PC-9 (cell line): Measurements from ENCODE around the gene KRTAP10-12. TPM values are rescaled to one million over a fixed set of nuclear protein-coding genes. Genes with fewer than 3 reads are reported as not detected.

Experiments used
- BruUV-seq: library from RNA; stranded (reverse); fragments of 400-500 nt; replicated peaks from 2 replicates; lab custom pipeline; 2021; lab: Mats Ljungman, UMichigan
- CTCF ChIA-PET: fragments of 300-600 bp; sonication (Branson Sonifier 250); formaldehyde crosslinking; loops from one replicate; lab custom pipeline; 2022; ENCODE audit warnings: antibody characterized with exemption; lab: Charles Lee
- POLR2A ChIA-PET: fragments of 300-600 bp; sonication (Branson Sonifier 250); formaldehyde crosslinking; loops from one replicate; lab custom pipeline; 2022; ENCODE audit warnings: antibody characterized with exemption; ENCODE audit not compliant: unreplicated experiment; lab: Charles Lee
- DNase-seq, 2 experiments: peaks; one replicate each; pipeline versions ENCODE4 v3.0.0 to v3.0.0-alpha.2; 2015 to 2022; ENCODE audit warnings: mixed read lengths in 1 of 2
- H2AFZ ChIP-seq: fragments of 200-600 bp; sonication (generic); 2 replicates; pipeline ENCODE4 v1.8.1; 2017; ENCODE audit warnings: antibody characterized with exemption
- H3F3A ChIP-seq: fragments of 200-600 bp; sonication (generic); 2 replicates; pipeline ENCODE4 v1.8.1; 2017; ENCODE audit warnings: antibody characterized with exemption, mild to moderate bottlenecking, low read depth; ENCODE audit not compliant: insufficient read depth
- H3K27ac ChIP-seq: fragments of 200-600 bp; sonication (generic); 2 replicates; pipeline ENCODE4 v1.6.1; 2016; ENCODE audit warnings: mixed run types
- H3K27me3 ChIP-seq: fragments of 200-600 bp; sonication (generic); 2 replicates; pipeline ENCODE4 v1.6.1; 2016; ENCODE audit warnings: low read depth, mixed run types; ENCODE audit not compliant: insufficient read depth
- H3K36me3 ChIP-seq: fragments of 200-600 bp; sonication (generic); 2 replicates; pipeline ENCODE4 v1.6.1; 2016; ENCODE audit warnings: low read depth, mixed run types
- H3K4me1 ChIP-seq: fragments of 200-600 bp; sonication (generic); replicated peaks from 2 replicates; pipeline ENCODE4 v1.6.1; 2016; ENCODE audit warnings: mixed run types; ENCODE audit not compliant: insufficient read depth
- H3K4me2 ChIP-seq: fragments of 200-600 bp; sonication (generic); 2 replicates; pipeline ENCODE4 v1.6.1; 2017; ENCODE audit warnings: mixed run types
- H3K4me3 ChIP-seq: fragments of 200-600 bp; sonication (generic); 2 replicates; pipeline ENCODE4 v1.6.1; 2016; ENCODE audit warnings: mixed run types
- H3K79me2 ChIP-seq: fragments of 200-600 bp; sonication (generic); 2 replicates; pipeline ENCODE4 v1.6.1; 2017; ENCODE audit warnings: low read depth, mixed run types
- H3K9me2 ChIP-seq: fragments of 200-600 bp; sonication (generic); 2 replicates; pipeline ENCODE4 v1.8.1; 2017; ENCODE audit warnings: mild to moderate bottlenecking; ENCODE audit not compliant: insufficient read depth
- H3K9me3 ChIP-seq: fragments of 200-600 bp; sonication (generic); 2 replicates; pipeline ENCODE4 v1.8.1; 2016; ENCODE audit warnings: low read depth; ENCODE audit not compliant: insufficient read depth
- H4K20me1 ChIP-seq: fragments of 200-600 bp; sonication (generic); 2 replicates; pipeline ENCODE4 v1.8.1; 2017; ENCODE audit not compliant: insufficient read depth
- EZH2 ChIP-seq: fragments of 200-600 bp; sonication (generic); IDR thresholded peaks from 2 replicates; pipeline ENCODE4 v1.8.0; 2017; ENCODE audit warnings: antibody characterized with exemption, low read depth
- intact Hi-C: fragments of 100-400 bp; cut with micrococcal nuclease; formaldehyde crosslinking; loops from one replicate; pipeline ENCODE4 v1.10.0; 2022; ENCODE audit not compliant: unreplicated experiment
- total RNA-seq: library from RNA; stranded (reverse); gene quantifications from 2 replicates; pipeline ENCODE4 v1.2.3, GENCODE V29; 2021
- TF ChIP-seq, protein P1 (sequence below): fragments of 200-600 bp; sonication (generic); conservative IDR thresholded peaks from 2 replicates; pipeline ENCODE4 v1.6.1; 2017; ENCODE audit warnings: mixed run types, antibody characterized with exemption, mild to moderate bottlenecking, moderate library complexity

KRTAP10-12 gene
- total RNA-seq, 1 experiment from 2014 or later = not detected

DNA sequence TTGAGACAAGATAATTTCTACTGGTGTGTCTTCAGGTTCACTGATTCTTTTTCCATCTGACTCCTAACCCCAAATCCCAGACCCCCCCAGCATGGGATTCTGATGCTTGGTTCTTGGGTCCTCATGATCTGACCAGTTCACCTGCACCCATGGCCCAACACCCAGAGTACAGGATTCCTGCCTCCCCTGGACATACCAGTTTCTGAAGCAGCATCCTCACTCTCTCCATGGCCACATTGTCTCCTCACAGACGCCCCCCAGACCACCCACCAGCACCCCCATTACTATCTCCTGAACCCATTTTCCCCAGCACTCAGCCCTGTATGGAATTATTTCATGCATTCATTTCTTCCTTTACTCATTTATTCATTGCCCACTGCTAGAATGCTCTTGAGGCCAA, 40.1 kb upstream of the KRTAP10-12 start:
- H3K27me3 ChIP-seq = peaks cover 70% of the 10 kb centered on the region
- BruUV-seq = no TSS peak
- POLR2A ChIA-PET = no interaction called here

DNA sequence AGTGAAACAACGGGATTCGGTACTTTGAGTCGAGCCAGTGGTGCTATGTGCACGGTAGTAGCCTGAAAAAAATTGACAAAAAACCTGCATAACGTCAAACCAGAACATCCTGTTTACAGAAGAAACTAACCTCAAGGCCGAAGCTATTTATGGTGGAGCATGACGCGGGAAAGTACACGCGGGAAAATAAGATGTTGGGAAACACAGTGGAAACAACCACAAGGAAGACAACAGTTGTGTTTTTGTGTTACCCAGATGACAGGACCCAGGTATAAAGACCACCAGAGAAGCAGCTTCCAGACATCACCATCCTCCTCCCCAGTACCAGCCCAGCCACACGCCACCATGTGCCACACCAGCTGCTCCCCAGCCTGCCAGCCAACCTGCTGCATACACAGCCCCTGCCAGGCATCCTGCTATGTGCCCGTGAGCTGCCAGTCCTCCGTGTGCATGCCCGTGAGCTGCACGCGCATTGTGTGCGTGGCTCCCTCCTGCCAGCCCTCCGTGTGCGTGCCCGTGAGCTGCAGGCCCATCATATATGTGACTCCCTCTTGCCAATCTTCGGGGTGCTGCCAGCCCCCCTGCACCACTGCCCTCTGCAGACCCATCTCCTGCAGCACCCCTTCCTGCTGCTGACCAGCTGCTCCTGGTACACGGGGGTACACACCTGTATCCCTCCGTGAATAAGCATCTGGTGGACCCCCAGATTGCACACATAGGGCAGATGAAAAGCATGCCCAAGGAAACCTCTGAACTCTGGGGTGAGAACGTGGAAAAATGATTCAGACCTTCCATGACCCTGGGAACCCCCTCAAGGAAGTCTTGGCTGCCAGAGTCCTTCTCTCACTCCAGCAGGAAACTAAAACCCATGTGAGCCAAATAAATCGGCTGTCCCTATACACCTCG, 39.1 kb upstream of the KRTAP10-12 start, which contains the start of gene KRTAP12-3:
TSS of gene KRTAP12-3 (plus strand) at position 298 of the 906 bp plus-strand sequence. CDS start at position 346, 48 bp downstream.
- peaks cover 69% of the 10 kb centered on the region for H3K27me3 ChIP-seq
- CTCF ChIA-PET = no interaction called here
- no peaks in the 10 kb centered on the region for H3K9me3 ChIP-seq
- no peaks in the 10 kb centered on the region for H4K20me1 ChIP-seq
- no peak within 1 kb of the TSS for H3K4me3 ChIP-seq
- no TSS peak for BruUV-seq
- H2AFZ ChIP-seq = no peak within 1 kb of the TSS
- no peaks in the 10 kb centered on the region for H3K36me3 ChIP-seq
- no peak within 1 kb of the TSS for H3K4me2 ChIP-seq
- POLR2A ChIA-PET = no interaction called here
- H3K9me2 ChIP-seq = no peaks in the 10 kb centered on the region
- TF ChIP-seq EZH2 = no peak
- TF ChIP-seq, protein P1, sequence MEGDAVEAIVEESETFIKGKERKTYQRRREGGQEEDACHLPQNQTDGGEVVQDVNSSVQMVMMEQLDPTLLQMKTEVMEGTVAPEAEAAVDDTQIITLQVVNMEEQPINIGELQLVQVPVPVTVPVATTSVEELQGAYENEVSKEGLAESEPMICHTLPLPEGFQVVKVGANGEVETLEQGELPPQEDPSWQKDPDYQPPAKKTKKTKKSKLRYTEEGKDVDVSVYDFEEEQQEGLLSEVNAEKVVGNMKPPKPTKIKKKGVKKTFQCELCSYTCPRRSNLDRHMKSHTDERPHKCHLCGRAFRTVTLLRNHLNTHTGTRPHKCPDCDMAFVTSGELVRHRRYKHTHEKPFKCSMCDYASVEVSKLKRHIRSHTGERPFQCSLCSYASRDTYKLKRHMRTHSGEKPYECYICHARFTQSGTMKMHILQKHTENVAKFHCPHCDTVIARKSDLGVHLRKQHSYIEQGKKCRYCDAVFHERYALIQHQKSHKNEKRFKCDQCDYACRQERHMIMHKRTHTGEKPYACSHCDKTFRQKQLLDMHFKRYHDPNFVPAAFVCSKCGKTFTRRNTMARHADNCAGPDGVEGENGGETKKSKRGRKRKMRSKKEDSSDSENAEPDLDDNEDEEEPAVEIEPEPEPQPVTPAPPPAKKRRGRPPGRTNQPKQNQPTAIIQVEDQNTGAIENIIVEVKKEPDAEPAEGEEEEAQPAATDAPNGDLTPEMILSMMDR = no peak
- H3K27ac ChIP-seq = no peak within 1 kb of the TSS
- no peaks in the 10 kb centered on the region for H3K4me1 ChIP-seq
- H3F3A ChIP-seq = no peaks in the 10 kb centered on the region
- intact Hi-C loops = no loop called here
- no peaks in the 10 kb centered on the region for H3K79me2 ChIP-seq
- no peak for DNase-seq

More for the DNA sequence above, 40.1 kb upstream of the KRTAP10-12 start:
- Histone ChIP-seq H3K9me3 (no peaks in the 10 kb centered on the region), H3K79me2 (no peaks in the 10 kb centered on the region), H3K4me3 (no peak overlapping the region), H3K4me2 (no peak overlapping the region), H3K9me2 (no peaks in the 10 kb centered on the region), H3K27ac (no peak overlapping the region), H4K20me1 (no peaks in the 10 kb centered on the region), H2AFZ (no peak overlapping the region), H3F3A (no peaks in the 10 kb centered on the region), H3K36me3 (no peaks in the 10 kb centered on the region), H3K4me1 (no peaks in the 10 kb centered on the region)
- TF ChIP-seq, protein P1 = no peak
- TF ChIP-seq EZH2 = no peak
- no peak for DNase-seq
- intact Hi-C loops = no loop called here
- CTCF ChIA-PET = no interaction called here

DNA sequence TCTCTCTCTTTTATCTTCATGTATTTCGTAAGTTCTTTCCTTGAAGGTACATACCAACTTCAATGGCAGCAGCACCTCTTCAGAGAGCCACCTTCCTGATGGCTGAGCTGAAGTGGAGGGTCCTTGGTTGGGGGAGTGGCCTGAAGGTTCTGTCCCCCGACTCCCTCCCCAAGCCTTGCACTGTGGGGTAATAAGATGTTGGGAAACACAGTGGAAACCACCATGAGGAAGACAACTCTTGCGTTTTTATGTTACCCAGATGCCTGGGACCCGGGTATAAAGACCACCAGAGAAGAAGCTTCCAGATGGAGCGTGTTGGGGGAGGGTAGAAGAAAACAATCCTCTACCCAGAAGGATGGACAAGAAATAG, 38.4 kb upstream of the KRTAP10-12 start:
- intact Hi-C loops = no loop called here
- H3K36me3 ChIP-seq = no peaks in the 10 kb centered on the region
- TF ChIP-seq, protein P1 = no peak
- TF ChIP-seq EZH2 = no peak
- no peaks in the 10 kb centered on the region for H3K79me2 ChIP-seq
- H4K20me1 ChIP-seq = no peaks in the 10 kb centered on the region
- no peaks in the 10 kb centered on the region for H3K9me3 ChIP-seq
- no peaks in the 10 kb centered on the region for H3K4me1 ChIP-seq
- DNase-seq = no peak
- H3K9me2 ChIP-seq = no peaks in the 10 kb centered on the region
- CTCF ChIA-PET = no interaction called here
- no TSS peak for BruUV-seq
- peaks cover 63% of the 10 kb centered on the region for H3K27me3 ChIP-seq
- no peak overlapping the region for H3K4me2 ChIP-seq
- H2AFZ ChIP-seq = no peak overlapping the region
- no peaks in the 10 kb centered on the region for H3F3A ChIP-seq
- H3K27ac ChIP-seq = no peak overlapping the region
- POLR2A ChIA-PET = no interaction called here
- no peak overlapping the region for H3K4me3 ChIP-seq
